GM20431 (cell line): ENCODE data around the gene STEAP1B.

Experiments used
- in situ Hi-C: fragments of 300-500 bp; cut with MseI, MboI; formaldehyde crosslinking; loops from one replicate; pipeline ENCODE4 v1.15.0; 2020; ENCODE audit warnings: low sequenced_read_pairs; ENCODE audit not compliant: unreplicated experiment

Gene STEAP1B

DNA sequence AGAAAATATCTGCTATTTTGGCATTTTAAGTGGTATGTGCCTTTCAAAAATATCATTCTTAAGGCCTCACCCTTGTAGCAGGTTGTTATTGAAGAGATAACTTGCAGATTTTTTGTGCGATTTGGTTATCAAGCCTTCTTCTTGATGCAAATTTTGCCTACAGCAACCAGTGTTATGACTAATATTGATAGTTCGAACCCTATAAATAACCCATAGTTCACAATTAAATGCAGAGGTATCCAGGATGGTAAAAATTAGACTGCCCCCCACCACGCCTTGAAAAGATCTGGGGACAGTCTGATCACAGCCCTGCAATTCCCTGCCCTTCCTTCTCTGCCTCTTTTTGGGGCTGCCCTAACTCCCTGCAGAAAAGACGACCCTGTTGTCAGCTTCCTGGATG, 114.7 kb downstream of the STEAP1B start:
- in situ Hi-C loops, result no loop called here

DNA sequence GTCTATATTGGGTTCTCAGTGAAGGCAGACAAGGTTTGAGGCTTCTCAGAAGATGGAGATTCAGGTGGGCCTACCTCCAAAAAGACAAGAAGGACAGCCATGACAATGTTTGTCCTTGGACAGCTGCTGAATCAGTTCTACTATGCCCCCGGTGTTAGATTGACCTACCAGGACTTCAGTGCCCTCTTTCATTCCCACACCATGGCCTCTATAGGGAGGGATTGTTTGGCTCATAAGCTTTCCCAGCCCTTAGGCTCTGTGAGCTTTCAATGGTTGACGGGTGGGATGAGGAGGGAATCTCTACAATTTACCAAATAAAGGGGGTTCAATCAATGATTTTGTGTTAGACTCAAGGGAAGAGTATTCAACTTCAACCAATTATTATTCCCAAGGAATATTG, 119.7 kb downstream of the STEAP1B start:
- in situ Hi-C loops, result no loop called here

DNA sequence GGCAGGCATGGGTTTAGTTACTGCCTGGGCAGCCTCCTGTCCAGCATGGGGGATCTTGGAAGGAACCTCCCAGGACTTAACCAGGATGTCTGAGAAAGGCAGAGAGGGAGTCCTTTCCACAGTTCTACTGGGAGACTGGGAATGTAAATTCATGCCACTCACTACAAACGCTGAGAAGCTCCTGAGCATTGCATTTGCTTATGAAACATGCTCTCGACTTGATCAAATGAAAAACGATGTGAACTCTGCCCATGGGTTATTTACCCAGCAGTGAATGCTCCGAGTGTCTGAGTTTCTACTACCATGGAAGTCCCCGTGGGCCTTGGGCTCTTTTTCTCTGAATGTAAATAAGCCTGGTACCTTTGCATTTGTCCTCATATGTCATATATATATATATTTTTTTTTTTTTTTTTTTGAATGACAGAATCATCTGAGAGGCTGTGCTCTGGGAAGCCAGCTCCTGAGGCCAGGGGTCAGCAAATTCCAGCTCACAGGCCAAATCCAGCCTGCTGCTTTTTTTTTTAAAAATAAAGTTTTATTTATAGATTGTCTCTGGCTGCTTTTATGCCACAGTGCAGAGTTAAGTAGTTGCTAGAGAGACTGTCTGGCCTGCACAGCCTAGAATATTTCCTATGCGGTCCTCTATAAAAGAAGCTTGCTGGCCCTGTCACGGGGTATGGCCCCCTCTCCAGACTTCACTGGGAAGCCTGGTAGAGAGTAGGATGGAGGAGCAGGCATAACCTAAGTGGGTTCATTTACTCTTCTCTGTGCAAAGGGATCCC, 121.6 kb downstream of the STEAP1B start:
- in situ Hi-C loops, result no loop called here

DNA sequence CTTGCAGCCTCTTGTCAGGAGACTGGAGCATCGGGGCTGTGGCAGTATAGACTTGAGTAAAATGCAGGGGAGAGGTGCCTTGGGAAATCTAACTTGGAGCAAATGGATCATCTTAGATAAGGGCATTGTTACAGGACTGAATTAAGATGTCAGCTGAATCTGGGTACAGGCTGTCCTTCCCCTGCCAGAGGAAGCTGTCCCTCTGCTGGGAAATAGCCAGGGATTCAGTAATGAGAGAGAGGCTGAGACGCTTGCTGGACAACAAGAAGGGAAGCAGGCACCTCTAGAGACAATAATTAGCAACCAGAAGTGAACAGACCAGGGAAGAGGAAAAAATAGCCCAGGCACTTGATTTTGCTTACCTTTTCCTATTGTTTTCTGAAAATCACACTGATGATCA, 122.3 kb downstream of the STEAP1B start:
- in situ Hi-C loops, result no loop called here

DNA sequence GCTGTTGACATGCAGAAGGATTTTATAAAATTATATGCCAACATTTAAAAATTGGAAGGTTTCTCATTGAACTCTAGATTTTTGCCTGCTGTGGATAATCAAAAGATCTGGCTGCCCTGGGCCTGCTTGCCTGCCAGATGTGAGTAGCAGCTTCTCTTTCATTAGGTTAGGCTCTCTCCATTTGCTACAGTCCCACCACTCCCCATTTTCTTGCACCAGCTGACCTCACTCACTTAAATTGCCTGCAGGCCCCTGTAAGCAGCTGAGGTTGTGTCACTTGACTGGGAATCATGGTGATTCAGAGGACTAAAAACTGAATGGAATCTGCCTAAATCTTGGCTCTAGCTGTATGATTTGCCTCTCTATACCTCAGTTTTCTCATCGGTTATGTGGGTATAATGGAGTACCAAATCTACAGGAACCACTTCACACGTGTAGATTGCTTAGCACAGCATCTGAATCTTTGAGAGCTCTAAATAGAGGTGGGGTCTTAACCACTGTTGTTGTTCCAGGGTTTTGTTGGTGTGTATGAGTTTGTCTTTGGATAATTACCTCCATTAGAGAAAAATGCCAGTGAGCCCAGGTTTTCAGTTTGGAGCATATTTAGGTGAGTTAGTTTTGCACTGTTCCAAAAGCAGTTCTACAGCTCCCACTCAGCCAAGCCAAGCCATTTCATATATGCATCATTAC, 124.5 kb downstream of the STEAP1B start:
- in situ Hi-C loops, result no loop called here

DNA sequence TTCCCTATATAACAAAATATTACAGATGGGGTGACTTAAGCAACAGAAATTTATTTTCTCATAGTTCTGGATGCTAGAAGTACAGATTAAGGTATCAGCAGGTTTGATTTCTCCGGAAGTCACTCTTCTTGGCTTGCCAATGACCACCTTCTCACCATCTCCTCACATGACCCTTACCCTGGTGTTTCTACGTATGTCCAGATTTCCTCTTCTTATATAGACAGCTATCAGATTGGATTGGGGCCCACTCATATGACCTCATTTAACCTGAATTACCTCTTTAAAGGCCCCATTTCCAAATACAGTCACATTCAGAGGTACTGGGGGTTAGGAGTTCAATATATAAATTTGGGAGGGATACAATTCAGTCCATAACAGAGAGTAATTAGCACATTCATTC, 126.1 kb downstream of the STEAP1B start:
- in situ Hi-C loops, result no loop called here

DNA sequence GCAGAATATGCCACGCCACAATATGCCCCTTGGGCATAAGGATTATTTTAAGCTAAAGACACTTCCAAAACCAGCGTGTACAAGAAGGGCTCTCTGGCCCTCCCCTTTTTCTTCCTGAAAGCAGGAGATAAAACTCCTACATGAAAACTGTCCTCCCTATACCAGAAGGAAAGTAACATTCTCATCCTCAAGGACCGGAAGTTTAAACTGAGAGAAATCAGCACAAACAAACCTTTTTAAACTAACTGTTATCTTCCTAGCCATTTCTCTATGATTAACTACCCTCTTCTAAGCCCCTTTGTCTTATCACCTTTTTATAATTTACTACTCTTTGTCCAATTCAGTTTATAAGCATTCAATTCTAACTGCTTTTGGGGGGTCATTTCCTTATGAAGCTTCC, 126.6 kb downstream of the STEAP1B start:
- in situ Hi-C loops, result no loop called here

DNA sequence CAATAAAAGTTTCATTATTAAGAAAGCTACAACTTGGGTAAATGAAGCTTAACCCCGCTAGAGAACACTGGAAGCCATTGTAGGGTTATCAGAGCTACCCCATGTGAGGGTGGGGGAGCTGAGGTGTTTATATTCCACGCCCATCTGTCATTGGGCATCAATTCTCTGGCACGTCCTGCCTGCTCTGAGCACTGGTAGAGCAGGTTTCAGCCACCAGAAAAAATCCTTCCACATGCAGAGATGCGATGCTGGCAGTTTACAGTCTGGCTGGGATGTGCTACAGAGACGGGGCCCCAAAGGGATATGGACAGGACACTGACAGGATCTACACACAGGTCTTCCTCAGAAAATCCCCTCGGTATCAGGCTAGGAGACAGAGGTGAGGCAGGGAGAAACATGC, 127.1 kb downstream of the STEAP1B start:
- in situ Hi-C loops, result no loop called here

DNA sequence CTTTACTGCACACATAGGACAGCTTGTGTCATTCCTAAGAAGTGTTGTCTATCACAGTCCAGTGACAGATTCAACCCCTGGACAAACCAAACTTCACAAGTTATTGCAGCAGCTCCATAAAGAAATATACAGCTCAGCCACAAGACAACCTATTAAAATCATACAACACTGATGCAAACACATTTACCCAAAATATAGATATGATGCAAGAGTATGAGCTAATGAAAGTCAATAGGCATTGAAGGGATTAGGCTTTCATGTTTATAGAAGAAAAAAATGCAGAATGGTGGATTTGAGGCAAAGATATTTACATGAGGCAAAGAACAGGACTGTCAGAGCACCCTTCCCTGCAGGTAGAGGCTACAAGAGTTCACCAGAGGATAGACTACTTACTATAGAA, 128.1 kb downstream of the STEAP1B start:
- in situ Hi-C loops, result no loop called here
